NCI-H748 (cell line): ENCODE results near the gene PREX1.

Experiments
- DNase-seq: peaks from one replicate; lab custom pipeline; 2025; ENCODE audit not compliant: unreplicated experiment; lab: John Stamatoyannopoulos, UW

PREX1 gene

GRCh38 chr20:48595495-48596333 is 232.1 kb downstream of the PREX1 start:
- no peak for DNase-seq

GRCh38 chr20:48594533-48594932 is 233.3 kb downstream of the PREX1 start:
- no peak for DNase-seq

- DNase-seq: no peak
Measured at GRCh38 chr20:48592107-48592940, 235.5 kb downstream of the PREX1 start.

GRCh38 chr20:48586730-48587129 is 241.1 kb downstream of the PREX1 start:
- DNase-seq: no peak

- peak; percentile 86 for DNase-seq
Measured at GRCh38 chr20:48585061-48585870, 242.5 kb downstream of the PREX1 start.

- no peak for DNase-seq
Measured at GRCh38 chr20:48584391-48585060, 243.3 kb downstream of the PREX1 start.

GRCh38 chr20:48583801-48584200 is 244.0 kb downstream of the PREX1 start:
- no peak for DNase-seq

GRCh38 chr20:48583171-48583570 is 244.6 kb downstream of the PREX1 start:
- DNase-seq: no peak

GRCh38 chr20:48582673-48582985 is 245.2 kb downstream of the PREX1 start:
- no peak for DNase-seq

GRCh38 chr20:48581167-48581566 is 246.6 kb downstream of the PREX1 start:
- DNase-seq: no peak

GRCh38 chr20:48578397-48579098 is 249.3 kb downstream of the PREX1 start:
- DNase-seq: no peak

GRCh38 chr20:48577557-48577956 is 250.2 kb downstream of the PREX1 start:
- no peak for DNase-seq

GRCh38 chr20:48574383-48574782 is 253.4 kb downstream of the PREX1 start:
- DNase-seq: peak; percentile 48
